GM10248 (cell line): ENCODE results near the gene MATN1.

Source experiments
- CTCF ChIA-PET: fragments of 300-600 bp; sonication (Branson Sonifier 250); formaldehyde crosslinking; extraction: SDS; loops from one replicate; lab custom pipeline; 2021; ENCODE audit warnings: antibody characterized with exemption; lab: Yijun Ruan, JAX
- POLR2A ChIA-PET: fragments of 350-650 bp; sonication (Branson Sonifier 250); formaldehyde crosslinking; extraction: SDS; loops from one replicate; lab custom pipeline; 2020; ENCODE audit warnings: antibody characterized with exemption; lab: Yijun Ruan, JAX
- DNase-seq: peaks from one replicate; pipeline ENCODE4 v3.0.0; 2012; ENCODE audit errors: extremely low spot score
- TF ChIP-seq, protein P1 (sequence below): IDR thresholded peaks from 2 replicates; pipeline ENCODE4 v1.5.1; 2012; ENCODE audit warnings: mild to moderate bottlenecking, low read depth; ENCODE audit errors: extremely low read depth, missing control alignments, control extremely low read depth

Gene MATN1

DNA sequence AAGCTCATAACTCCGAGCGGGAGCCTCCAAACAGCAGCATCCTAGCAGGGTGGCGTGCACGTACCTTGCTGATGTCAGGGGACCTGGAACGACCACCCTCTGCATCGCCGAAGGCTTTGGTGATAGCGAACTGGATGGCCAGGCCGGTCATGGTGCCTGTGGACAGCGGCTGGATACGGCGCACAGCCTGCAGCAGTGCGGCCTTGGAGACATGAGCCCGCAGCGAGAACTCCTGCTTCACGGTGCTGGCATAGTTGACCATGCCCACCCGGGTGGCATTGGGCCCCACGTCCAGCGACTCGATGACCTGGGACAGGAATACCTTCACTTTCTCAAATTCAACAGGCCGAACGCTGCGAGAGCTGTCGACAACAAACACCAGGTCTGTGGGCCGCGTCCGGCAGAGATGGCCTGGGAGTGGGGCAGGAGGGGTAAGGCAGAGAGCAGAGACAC, 2.0 kb downstream of the MATN1 start:
- ChIA-PET CTCF (interaction anchor here (3.1 to 19.1 kb wide), 8 partner anchors 8 to 197 kb away, joined by 12 to 611 read pairs (median 35); partner anchors contain the start of gene LAPTM5), POLR2A (interaction anchor here (1.1 kb wide), 1 partner anchor 9 kb away, joined by 3 read pairs; no protein-coding TSS in a partner anchor)
- no peak for DNase-seq
- TF ChIP-seq, protein P1, sequence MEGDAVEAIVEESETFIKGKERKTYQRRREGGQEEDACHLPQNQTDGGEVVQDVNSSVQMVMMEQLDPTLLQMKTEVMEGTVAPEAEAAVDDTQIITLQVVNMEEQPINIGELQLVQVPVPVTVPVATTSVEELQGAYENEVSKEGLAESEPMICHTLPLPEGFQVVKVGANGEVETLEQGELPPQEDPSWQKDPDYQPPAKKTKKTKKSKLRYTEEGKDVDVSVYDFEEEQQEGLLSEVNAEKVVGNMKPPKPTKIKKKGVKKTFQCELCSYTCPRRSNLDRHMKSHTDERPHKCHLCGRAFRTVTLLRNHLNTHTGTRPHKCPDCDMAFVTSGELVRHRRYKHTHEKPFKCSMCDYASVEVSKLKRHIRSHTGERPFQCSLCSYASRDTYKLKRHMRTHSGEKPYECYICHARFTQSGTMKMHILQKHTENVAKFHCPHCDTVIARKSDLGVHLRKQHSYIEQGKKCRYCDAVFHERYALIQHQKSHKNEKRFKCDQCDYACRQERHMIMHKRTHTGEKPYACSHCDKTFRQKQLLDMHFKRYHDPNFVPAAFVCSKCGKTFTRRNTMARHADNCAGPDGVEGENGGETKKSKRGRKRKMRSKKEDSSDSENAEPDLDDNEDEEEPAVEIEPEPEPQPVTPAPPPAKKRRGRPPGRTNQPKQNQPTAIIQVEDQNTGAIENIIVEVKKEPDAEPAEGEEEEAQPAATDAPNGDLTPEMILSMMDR, result no peak

DNA sequence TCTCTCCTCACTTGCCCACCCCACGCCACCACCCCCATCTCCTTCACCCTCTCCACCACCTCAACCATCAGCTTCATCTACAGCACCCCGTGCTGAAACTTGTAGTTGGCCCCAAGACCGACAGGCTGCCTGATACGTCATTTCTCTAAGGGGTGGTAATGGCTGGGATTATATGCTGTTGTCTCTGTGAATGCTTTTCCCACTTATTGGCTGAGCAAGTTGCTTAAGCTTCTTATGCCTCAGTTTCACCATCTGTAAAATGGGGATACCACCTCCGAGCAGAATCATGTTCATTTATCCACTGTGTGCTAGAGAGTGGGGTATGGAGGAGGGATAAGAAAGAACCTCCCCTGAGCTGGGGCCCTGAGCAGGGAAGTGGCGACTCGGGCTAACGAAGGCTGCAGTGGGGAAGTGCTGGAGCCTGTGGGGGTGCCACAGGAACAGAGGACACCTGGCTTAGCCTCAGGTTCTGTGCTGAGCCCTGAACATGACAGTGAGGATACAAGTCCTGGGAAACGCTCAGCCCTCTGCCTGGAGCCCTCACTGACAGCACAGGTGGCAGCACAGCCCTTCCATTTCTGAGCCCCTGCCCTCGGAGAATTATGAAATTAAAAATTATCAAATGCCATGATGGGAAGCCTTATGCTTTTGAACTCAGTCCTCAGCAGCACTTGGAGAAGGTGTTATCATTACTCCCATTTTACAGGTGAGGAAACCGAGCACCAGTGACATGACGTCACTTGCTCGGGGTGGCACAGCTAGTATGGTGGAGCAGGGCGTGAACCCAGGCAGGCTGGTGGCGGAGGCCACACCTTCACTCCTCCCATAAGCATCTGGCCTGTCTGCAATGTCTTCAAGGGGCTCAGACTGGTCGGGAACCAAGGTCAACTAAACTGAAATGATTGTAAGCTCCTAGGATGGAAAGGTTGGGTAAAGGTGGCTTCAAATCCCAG, 2.8 kb downstream of the MATN1 start:
- POLR2A ChIA-PET, result interaction anchor here (1.2 to 2.1 kb wide), 3 partner anchors 8 to 28 kb away, joined by 5 to 8 read pairs (median 5); no protein-coding TSS in a partner anchor
- TF ChIP-seq, protein P1, result no peak

DNA sequence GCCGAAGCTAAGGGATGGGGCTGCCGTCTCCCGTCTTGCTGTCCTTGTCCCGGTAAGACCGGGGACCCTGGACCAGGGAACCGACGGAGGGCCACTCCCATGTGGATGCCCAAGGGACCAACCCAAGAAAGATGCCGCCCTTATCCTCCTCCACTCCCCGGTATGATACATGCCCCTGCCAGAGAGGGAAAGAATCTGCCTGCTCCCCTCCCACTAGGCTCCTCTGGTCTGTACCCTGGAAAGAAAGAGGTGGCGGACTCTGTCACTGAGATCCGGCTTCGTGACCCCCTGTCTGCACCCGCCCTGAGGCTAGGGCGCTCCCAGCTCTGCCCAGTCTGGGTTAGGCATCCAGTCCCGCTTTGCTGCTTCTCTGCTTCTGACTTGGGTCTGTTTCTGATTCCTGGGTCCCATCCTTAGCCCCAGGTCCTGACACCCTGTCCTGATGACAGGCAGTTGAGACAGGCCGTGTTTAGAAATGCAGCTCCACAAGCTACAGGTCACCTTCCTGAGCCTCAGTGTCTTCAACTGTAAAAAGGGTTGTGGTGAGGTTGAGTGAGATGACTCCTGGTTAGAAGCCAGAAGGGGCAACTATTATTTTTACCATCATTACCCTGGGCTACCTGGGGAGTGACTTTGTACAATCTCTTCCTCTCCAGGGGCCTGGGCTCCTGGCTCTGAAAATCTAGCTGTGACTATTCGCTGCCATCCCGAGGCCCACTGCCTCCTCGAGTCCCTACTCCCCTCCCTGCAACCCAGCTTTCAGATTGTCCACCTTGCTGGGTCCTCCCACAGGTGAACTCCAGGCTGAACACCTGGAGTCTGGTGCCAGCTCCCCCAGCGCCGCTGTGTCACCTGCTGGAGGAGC, 3.7 kb downstream of the MATN1 start:
- POLR2A ChIA-PET, result interaction anchor here (1.2 to 2.1 kb wide), 5 partner anchors 9 to 35 kb away, joined by 4 to 8 read pairs (median 5); no protein-coding TSS in a partner anchor

More for the DNA sequence above, 2.8 kb downstream of the MATN1 start:
- CTCF ChIA-PET, result interaction anchor here (0.7 to 19.1 kb wide), 23 partner anchors 9 to 209 kb away, joined by 3 to 611 read pairs (median 12); partner anchors contain the start of gene LAPTM5
- no peak for DNase-seq

DNA sequence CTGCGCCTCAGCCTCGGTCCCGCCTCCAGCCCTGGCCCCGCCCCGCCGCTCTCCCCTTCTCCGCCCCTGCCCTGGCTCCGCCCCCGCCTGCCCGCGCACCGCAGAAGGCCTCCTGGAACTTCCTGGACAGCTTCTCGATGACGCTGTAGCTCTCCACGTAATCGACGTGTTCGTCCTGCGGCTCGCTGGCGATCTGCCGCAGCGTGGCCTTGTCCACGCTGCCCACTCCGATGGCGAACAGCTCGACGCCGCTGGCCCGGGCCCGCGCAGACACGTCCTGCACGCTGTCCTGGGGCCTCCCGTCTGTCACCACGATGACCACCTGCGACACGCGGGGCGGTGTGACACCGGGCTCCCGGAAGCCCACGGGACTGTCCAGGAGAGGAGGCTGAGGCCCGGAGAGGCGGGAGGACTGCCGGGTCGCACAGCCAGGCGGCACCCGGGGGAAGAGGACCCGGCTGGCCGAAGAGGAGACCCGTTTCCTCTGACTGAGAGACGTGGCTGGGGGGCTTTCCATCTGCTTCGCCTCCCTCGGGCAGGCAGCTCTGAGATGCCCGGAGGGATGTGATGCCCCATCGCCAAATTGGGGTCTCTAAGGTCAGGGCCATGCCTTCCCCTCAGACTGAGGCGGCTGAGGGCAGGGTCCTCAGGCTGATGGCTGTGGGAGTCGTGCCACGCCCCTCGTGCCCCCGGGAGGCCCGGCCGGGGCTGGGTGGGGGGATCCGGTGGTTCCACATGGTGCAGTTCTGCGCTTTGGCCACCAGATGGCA, 4.6 kb downstream of the MATN1 start:
- TF ChIP-seq, protein P1, result peak; percentile 95
- POLR2A ChIA-PET, result interaction anchor here (0.6 to 2.1 kb wide), 6 partner anchors 10 to 346 kb away, joined by 3 to 8 read pairs (median 4); no protein-coding TSS in a partner anchor
- CTCF ChIA-PET, result interaction anchor here (0.7 to 19.1 kb wide), 37 partner anchors 10 to 300 kb away, joined by 3 to 611 read pairs (median 8); partner anchors contain the start of gene LAPTM5
- DNase-seq, result peak; percentile 68

More for the DNA sequence above, 3.7 kb downstream of the MATN1 start:
- DNase-seq, result no peak
- TF ChIP-seq, protein P1, result no peak
- CTCF ChIA-PET, result interaction anchor here (0.8 to 19.1 kb wide), 28 partner anchors 10 to 210 kb away, joined by 3 to 611 read pairs (median 10); partner anchors contain the start of gene LAPTM5

DNA sequence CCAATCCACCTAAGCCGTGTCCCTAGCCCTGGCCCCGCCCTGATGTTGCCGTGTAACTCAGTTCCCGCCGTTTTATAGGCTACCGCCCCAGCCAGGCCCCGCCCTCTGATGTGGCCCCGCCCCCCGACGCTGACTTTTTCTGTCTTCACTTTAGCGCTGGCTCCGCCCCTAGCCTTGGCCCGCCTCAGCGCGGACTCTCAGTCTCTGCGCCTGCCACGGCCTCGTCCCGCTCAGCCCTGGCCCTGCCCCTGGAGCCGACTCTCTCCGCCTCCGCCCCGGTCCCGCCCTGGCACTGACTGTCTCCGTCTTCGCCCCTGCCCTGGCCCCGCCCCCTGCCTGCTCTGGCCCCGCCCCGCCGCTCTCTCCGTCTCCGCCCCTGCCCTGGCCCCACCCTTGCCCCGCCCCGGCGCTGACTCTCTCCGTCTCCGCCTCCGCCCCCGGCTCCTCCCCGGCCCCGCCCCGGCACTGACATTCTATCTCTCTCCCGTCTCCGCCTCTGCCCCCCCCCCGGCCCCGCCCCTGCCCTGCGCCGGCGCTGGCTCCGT, 5.2 kb downstream of the MATN1 start:
- TF ChIP-seq, protein P1, result no peak
- DNase-seq, result peak; percentile 94
- POLR2A ChIA-PET, result interaction anchor here (0.6 to 2.1 kb wide), 5 partner anchors 10 to 347 kb away, joined by 3 to 8 read pairs (median 4); no protein-coding TSS in a partner anchor
- CTCF ChIA-PET, result interaction anchor here (0.7 to 19.1 kb wide), 30 partner anchors 10 to 300 kb away, joined by 3 to 611 read pairs (median 10); partner anchors contain the start of gene LAPTM5
